GM12878 (cell line): ENCODE data around the gene ATP10A. TPM values are rescaled to one million over a fixed set of nuclear protein-coding genes. Genes with fewer than 3 reads are reported as not detected.

Experiments used
- ATAC-seq: fragments of 200-7000 bp; cut with Tn5 transposase; 3 replicates; pipeline ENCODE4 v1.9.1; 2020; ENCODE audit warnings: mild to moderate bottlenecking, moderate library complexity
- BruUV-seq: library from RNA; stranded (reverse); fragments of 400-500 nt; replicated peaks from 2 replicates; lab custom pipeline; 2021; lab: Mats Ljungman, UMichigan
- CTCF ChIA-PET: fragments of 300-600 bp; sonication (Branson Sonifier 250); formaldehyde crosslinking; extraction: SDS; loops from one replicate; lab custom pipeline; 2021; ENCODE audit warnings: inconsistent platforms; lab: Yijun Ruan, JAX
- POLR2A ChIA-PET: fragments of 350-600 bp; formaldehyde crosslinking; extraction: SDS; loops from one replicate; lab custom pipeline; 2021; ENCODE audit warnings: inconsistent platforms; lab: Charles Lee
- RAD21 ChIA-PET: fragments of 300-600 bp; sonication (Branson Sonifier 250); formaldehyde crosslinking; loops from one replicate; lab custom pipeline; 2023; ENCODE audit warnings: antibody characterized with exemption; ENCODE audit not compliant: unreplicated experiment; lab: Charles Lee
- SMC1A ChIA-PET: fragments of 300-600 bp; sonication (Branson Sonifier 250); formaldehyde crosslinking; loops from one replicate; lab custom pipeline; 2023; ENCODE audit not compliant: unreplicated experiment, uncharacterized antibody; lab: Charles Lee
- DNase-seq: peaks from one replicate; pipeline ENCODE4 v3.0.0-alpha.2; 2011; ENCODE audit warnings: low read depth, low spot score
- FAIRE-seq: peaks from 3 replicates; lab custom pipeline; 2011; peaks lifted over from hg19 to GRCh38; lab: Jason Lieb, UNC
- H2AFZ ChIP-seq: 2 replicates; pipeline ENCODE4 v1.6.0; 2011; ENCODE audit warnings: low read depth, low read length, control low read depth; ENCODE audit not compliant: control insufficient read depth
- H3K27ac ChIP-seq: 2 replicates; pipeline ENCODE4 v1.5.1; 2011; ENCODE audit warnings: control low read depth; ENCODE audit not compliant: control insufficient read depth, insufficient read depth
- H3K27me3 ChIP-seq, 2 experiments: replicated peaks in 1 of 2; 2 replicates each; pipeline versions ENCODE4 v1.6.0 to v1.6.1; 2011; ENCODE audit warnings: low read length in 1 of 2; ENCODE audit not compliant: control insufficient read depth in 2 of 2, insufficient read depth in 2 of 2
- H3K36me3 ChIP-seq, 2 experiments: 2 replicates each; pipeline ENCODE4 v1.5.1; 2011; ENCODE audit warnings: low read length in 1 of 2; ENCODE audit not compliant: control insufficient read depth in 2 of 2, insufficient read depth in 2 of 2
- H3K4me1 ChIP-seq: 2 replicates; pipeline ENCODE4 v1.6.1; 2011; ENCODE audit warnings: mild to moderate bottlenecking, low read length, moderate library complexity, mixed read lengths; ENCODE audit not compliant: control insufficient read depth, insufficient read depth
- H3K4me2 ChIP-seq: 2 replicates; pipeline ENCODE4 v1.6.0; 2011; ENCODE audit warnings: control low read depth; ENCODE audit not compliant: control insufficient read depth, insufficient read depth
- H3K4me3 ChIP-seq: fragments of 200-600 bp; sonication (generic); 2 replicates; pipeline ENCODE4 v1.5.1; 2016
- H3K79me2 ChIP-seq: 2 replicates; pipeline ENCODE4 v1.6.0; 2011; ENCODE audit warnings: low read length; ENCODE audit not compliant: control insufficient read depth, insufficient read depth
- H3K9ac ChIP-seq: 2 replicates; pipeline ENCODE4 v1.8.0; 2011; ENCODE audit warnings: low read length, control low read depth, mixed read lengths; ENCODE audit not compliant: control insufficient read depth, insufficient read depth
- H3K9me3 ChIP-seq: replicated peaks from 3 replicates; pipeline ENCODE4 v1.5.1; 2011; ENCODE audit warnings: mild to moderate bottlenecking, low read length; ENCODE audit not compliant: control insufficient read depth, insufficient read depth
- H4K20me1 ChIP-seq: 2 replicates; pipeline ENCODE4 v1.6.0; 2011; ENCODE audit not compliant: control insufficient read depth, insufficient read depth
- ATF7 ChIP-seq: fragments of 450-650 bp; IDR thresholded peaks from 2 replicates; pipeline ENCODE4 v1.6.1; 2016; ENCODE audit warnings: low read depth, mild to moderate bottlenecking
- BRCA1 ChIP-seq: IDR thresholded peaks from 2 replicates; pipeline ENCODE4 v1.6.1; 2011; ENCODE audit warnings: low read depth, low read length, improper control_type of control experiment
- RCOR1 ChIP-seq: conservative IDR thresholded peaks from 2 replicates; pipeline ENCODE4 v1.6.1; 2012; ENCODE audit warnings: low read depth, low read length, improper control_type of control experiment
- ZNF384 ChIP-seq: IDR thresholded peaks from 2 replicates; pipeline ENCODE4 v1.6.1; 2012; ENCODE audit warnings: low read depth, mild to moderate bottlenecking, low read length, improper control_type of control experiment, borderline replicate concordance
- WGBS: methylation state at CpG from one replicate; pipeline ENCODE4 v1.1.6; 2016; ENCODE audit warnings: low lambda C conversion rate; ENCODE audit not compliant: insufficient replicate concordance, insufficient coverage; ENCODE audit errors: missing lambda C conversion rate; 5-methylcytosine and 5-hydroxymethylcytosine counted together
- in situ Hi-C: fragments of 300-500 bp; cut with MboI; formaldehyde crosslinking; loops from 9 replicates; pipeline ENCODE4 v1.14.3; 2018; ENCODE audit warnings: mixed read lengths
- intact Hi-C: fragments of 100-400 bp; cut with micrococcal nuclease; formaldehyde crosslinking; loops from one replicate; pipeline ENCODE4 v1.14.2; 2022; ENCODE audit not compliant: unreplicated experiment
- polyA plus RNA-seq, 11 experiments: library from polyadenylated mRNA; depleted of rRNA in 4 of 11; unstranded in 6 of 11; stranded (reverse) in 5 of 11; fragments of >200 nt; fragmentation: Nextera tagmentation in 4 of 11; fragmentation: Illumina TruSeq in 1 of 11; extraction: Ambion mirVana in 4 of 11; extraction: Trizol in 1 of 11; gene quantifications; 1 replicate in 1 of 11; 2 replicates in 10 of 11; pipeline versions ENCODE4 v1.2.1 to v1.2.3, GENCODE V29; 2011 to 2016; ENCODE audit warnings: inconsistent platforms in 2 of 11, missing spikeins in 2 of 11, low read depth in 1 of 11
- total RNA-seq, 4 experiments: library from RNA; depleted of rRNA in 3 of 4; stranded (reverse); fragments of >200 nt in 3 of 4; fragmentation: Illumina TruSeq in 1 of 4; extraction: Trizol in 1 of 4; gene quantifications; 2 replicates each; pipeline versions ENCODE4 v1.2.1 to v1.2.3, GENCODE V29; 2013 to 2021
- TF ChIP-seq, protein P1 (sequence below): fragments of 150-350 bp; IDR thresholded peaks from 2 replicates; pipeline ENCODE4 v1.6.1; 2014; ENCODE audit warnings: mild to moderate bottlenecking, low read depth, low read length

The ATP10A gene
- total and polyA plus RNA-seq, 10 of the 15 experiments (the other 5 are each of a cell fraction or from before 2014, with no cell fraction given): 0.04 to 1.5 (median 0.31) TPM; not detected in 2

GRCh38 chr15:25770618-25771337 lies 92.3 kb downstream of the ATP10A start:
- TF ChIP-seq ZNF384 (no peak), BRCA1 (no peak), RCOR1 (no peak)
- TF ChIP-seq, protein P1, sequence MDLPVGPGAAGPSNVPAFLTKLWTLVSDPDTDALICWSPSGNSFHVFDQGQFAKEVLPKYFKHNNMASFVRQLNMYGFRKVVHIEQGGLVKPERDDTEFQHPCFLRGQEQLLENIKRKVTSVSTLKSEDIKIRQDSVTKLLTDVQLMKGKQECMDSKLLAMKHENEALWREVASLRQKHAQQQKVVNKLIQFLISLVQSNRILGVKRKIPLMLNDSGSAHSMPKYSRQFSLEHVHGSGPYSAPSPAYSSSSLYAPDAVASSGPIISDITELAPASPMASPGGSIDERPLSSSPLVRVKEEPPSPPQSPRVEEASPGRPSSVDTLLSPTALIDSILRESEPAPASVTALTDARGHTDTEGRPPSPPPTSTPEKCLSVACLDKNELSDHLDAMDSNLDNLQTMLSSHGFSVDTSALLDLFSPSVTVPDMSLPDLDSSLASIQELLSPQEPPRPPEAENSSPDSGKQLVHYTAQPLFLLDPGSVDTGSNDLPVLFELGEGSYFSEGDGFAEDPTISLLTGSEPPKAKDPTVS: no peak
- DNase-seq: no peak
- no peak for ATAC-seq
- intact Hi-C loops: no loop called here
- Histone ChIP-seq H2AFZ (no peak overlapping the region), H3K79me2 (no peaks in the 10 kb centered on the region), H3K36me3 (no peaks in the 10 kb centered on the region), H3K4me2 (no peak overlapping the region), H4K20me1 (no peaks in the 10 kb centered on the region), H3K9me3 (no peaks in the 10 kb centered on the region; the same call in 2 of the 3 replicates), H3K4me3 (no peak overlapping the region), H3K27ac (no peak overlapping the region), H3K4me1 (no peaks in the 10 kb centered on the region), H3K9ac (no peak overlapping the region), H3K27me3 (no peaks in the 10 kb centered on the region)
- no TSS peak for BruUV-seq
- RAD21 ChIA-PET: no interaction called here
- in situ Hi-C loops: loop anchor here (25.0 kb wide), 1 partner anchor 317 kb away; no protein-coding TSS in a partner anchor
- POLR2A ChIA-PET: no interaction called here
- SMC1A ChIA-PET: no interaction called here
- CTCF ChIA-PET: no interaction called here
- WGBS: 50% methylated on average over 14 of the region's 14 CpGs
- no peak for FAIRE-seq

GRCh38 chr15:25770031-25770430 lies 93.1 kb downstream of the ATP10A start:
- in situ Hi-C loops: loop anchor here (25.0 kb wide), 1 partner anchor 317 kb away; no protein-coding TSS in a partner anchor
- no peaks in the 10 kb centered on the region for H3K79me2 ChIP-seq
- H3K36me3 ChIP-seq: no peaks in the 10 kb centered on the region
- no peak overlapping the region for H3K4me2 ChIP-seq
- ChIA-PET SMC1A (no interaction called here), RAD21 (no interaction called here), POLR2A (no interaction called here), CTCF (no interaction called here)
- intact Hi-C loops: no loop called here
- 37% methylated on average over 13 of the region's 14 CpGs for WGBS
- no peaks in the 10 kb centered on the region for H3K4me1 ChIP-seq
- no peak for DNase-seq
- BruUV-seq: no TSS peak
- TF ChIP-seq ATF7: no peak
- H4K20me1 ChIP-seq: no peaks in the 10 kb centered on the region
- H3K9me3 ChIP-seq: no peaks in the 10 kb centered on the region; the same call in 2 of the 3 replicates
- no peak overlapping the region for H3K9ac ChIP-seq
- ATAC-seq: no peak
- no peak overlapping the region for H2AFZ ChIP-seq
- H3K4me3 ChIP-seq: no peak overlapping the region
- H3K27ac ChIP-seq: no peak overlapping the region
- H3K27me3 ChIP-seq: no peaks in the 10 kb centered on the region
- FAIRE-seq: no peak
